ENCODE results near the gene FAM47C.

DNA sequence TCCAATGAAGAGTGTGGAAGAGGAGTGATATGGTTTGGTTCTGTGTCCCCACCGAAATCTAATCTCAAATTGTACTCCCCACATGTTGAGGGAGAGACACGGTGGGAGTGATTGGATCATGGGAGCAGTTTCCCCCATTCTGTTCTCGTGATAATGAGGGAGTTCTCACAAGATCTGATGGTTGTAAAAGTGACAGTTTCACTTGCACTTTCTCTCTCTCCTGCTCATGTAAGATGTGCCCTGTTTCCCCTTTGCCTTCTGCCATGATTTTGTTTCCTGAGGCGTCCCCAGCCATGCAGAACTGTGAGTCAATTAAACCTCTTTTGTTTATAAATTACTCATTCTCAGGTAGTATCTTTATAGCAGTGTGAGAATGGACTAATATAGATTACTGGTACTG, 39.6 kb downstream of the FAM47C start:
- TF ChIP-seq TAF1 (IDR thresholded peaks at IDR 0.05; ENCODE audit: borderline replicate concordance, low read depth, low read length) (no peak), POLR2AphosphoS5 (IDR thresholded peaks at IDR 0.05; ENCODE audit: low read depth, low read length) (no peak)

Data from GM12892 (cell line).